ENCODE measurements around the gene TMOD2.

The TMOD2 gene

DNA sequence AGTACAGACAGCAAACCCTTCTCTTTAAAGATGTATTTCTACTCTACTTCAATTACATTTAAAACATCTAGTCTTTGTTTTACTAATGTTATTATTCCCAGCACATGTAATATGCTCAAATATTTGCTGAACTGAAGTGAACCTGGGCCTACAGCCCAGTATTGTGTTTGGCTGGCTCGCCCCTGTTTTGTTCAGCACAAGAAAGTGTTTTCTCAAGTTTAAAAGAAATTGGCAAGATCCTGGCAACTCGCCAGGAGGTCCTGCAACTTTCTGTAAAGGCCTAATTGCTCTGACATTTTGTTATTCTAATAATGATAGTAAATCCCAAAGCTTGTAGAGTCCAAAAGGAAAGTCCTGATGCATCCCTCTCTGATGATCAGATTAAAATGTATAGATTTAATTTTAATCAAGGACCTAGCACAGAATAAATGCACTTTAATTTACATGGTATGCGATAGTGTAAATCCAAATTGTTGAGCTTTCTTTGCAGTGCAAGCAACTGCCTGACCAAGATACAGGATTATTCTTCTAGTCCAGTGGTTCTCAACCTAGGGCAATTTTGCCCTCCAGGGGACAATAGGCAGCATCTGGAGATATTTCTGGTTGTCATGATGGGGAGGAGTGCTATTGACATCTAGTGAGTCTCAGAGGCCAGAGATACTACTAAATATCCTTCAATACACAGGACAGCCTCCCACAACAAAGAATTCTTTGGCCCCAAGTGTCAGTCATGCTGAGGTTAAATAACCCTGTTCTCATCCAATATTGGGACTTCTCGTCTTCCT, 42.3 kb downstream of the TMOD2 start:
- DNase-seq, result no peak
- Histone ChIP-seq H3K4me1 (ENCODE audit: low read length) (peaks cover 7% of the 10 kb centered on the region), H3K4me3 (ENCODE audit: low read length) (no peak overlapping the region), H2AFZ (ENCODE audit: low read length) (no peak overlapping the region), H3K9ac (ENCODE audit: low read length) (no peak overlapping the region), H4K20me1 (ENCODE audit: insufficient read depth, low read length) (no peaks in the 10 kb centered on the region), H3K27me3 (replicated peaks; ENCODE audit: insufficient read depth, low read length) (no peaks in the 10 kb centered on the region), H3K4me2 (ENCODE audit: low read depth, low read length) (no peak overlapping the region), H3K36me3 (replicated peaks; ENCODE audit: insufficient read depth, low read length) (no peaks in the 10 kb centered on the region), H3K79me2 (ENCODE audit: low read length) (no peaks in the 10 kb centered on the region), H3K9me2 (replicated peaks; ENCODE audit: insufficient read depth, low read length) (no peaks in the 10 kb centered on the region), H3K27ac (ENCODE audit: low read length) (no peak overlapping the region), H3K9me3 (replicated peaks; ENCODE audit: insufficient read depth, low read length) (no peaks in the 10 kb centered on the region), H3F3A (ENCODE audit: insufficient read depth, low read length) (no peaks in the 10 kb centered on the region)
- TF ChIP-seq EZH2phosphoT487 (IDR thresholded peaks at IDR 0.05; ENCODE audit: low read length), result no peak
- TF ChIP-seq, protein P1, sequence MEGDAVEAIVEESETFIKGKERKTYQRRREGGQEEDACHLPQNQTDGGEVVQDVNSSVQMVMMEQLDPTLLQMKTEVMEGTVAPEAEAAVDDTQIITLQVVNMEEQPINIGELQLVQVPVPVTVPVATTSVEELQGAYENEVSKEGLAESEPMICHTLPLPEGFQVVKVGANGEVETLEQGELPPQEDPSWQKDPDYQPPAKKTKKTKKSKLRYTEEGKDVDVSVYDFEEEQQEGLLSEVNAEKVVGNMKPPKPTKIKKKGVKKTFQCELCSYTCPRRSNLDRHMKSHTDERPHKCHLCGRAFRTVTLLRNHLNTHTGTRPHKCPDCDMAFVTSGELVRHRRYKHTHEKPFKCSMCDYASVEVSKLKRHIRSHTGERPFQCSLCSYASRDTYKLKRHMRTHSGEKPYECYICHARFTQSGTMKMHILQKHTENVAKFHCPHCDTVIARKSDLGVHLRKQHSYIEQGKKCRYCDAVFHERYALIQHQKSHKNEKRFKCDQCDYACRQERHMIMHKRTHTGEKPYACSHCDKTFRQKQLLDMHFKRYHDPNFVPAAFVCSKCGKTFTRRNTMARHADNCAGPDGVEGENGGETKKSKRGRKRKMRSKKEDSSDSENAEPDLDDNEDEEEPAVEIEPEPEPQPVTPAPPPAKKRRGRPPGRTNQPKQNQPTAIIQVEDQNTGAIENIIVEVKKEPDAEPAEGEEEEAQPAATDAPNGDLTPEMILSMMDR (IDR thresholded peaks at IDR 0.05; ENCODE audit: low read length), result no peak
- no peak for TF ChIP-seq EZH2 (optimal IDR thresholded peaks at IDR 0.05; ENCODE audit: low read depth, low read length)

GRCh38 chr15:51796847-51797401, 45.5 kb downstream of the TMOD2 start:
- no peak overlapping the region for H3K27ac ChIP-seq (ENCODE audit: low read length)
- no peak overlapping the region for H3K4me2 ChIP-seq (ENCODE audit: low read depth, low read length)

GRCh38 chr15:51798281-51798680, 46.9 kb downstream of the TMOD2 start:
- H3K9me3 ChIP-seq (replicated peaks; ENCODE audit: insufficient read depth, low read length), result no peaks in the 10 kb centered on the region
- no peak for DNase-seq
- no peaks in the 10 kb centered on the region for H3F3A ChIP-seq (ENCODE audit: insufficient read depth, low read length)
- H3K4me1 ChIP-seq (ENCODE audit: low read length), result peaks cover 2% of the 10 kb centered on the region; the same call in 1 of the 2 replicates
- H4K20me1 ChIP-seq (ENCODE audit: insufficient read depth, low read length), result no peaks in the 10 kb centered on the region
- no peaks in the 10 kb centered on the region for H3K9me2 ChIP-seq (replicated peaks; ENCODE audit: insufficient read depth, low read length)
- TF ChIP-seq, protein P1 (IDR thresholded peaks at IDR 0.05; ENCODE audit: low read length), result no peak
- TF ChIP-seq EZH2phosphoT487 (IDR thresholded peaks at IDR 0.05; ENCODE audit: low read length) (no peak), EZH2 (optimal IDR thresholded peaks at IDR 0.05; ENCODE audit: low read depth, low read length) (no peak)
- H3K36me3 ChIP-seq (replicated peaks; ENCODE audit: insufficient read depth, low read length), result no peaks in the 10 kb centered on the region
- no peak overlapping the region for H3K4me3 ChIP-seq (ENCODE audit: low read length)
- no peaks in the 10 kb centered on the region for H3K27me3 ChIP-seq (replicated peaks; ENCODE audit: insufficient read depth, low read length)
- H3K4me2 ChIP-seq (ENCODE audit: low read depth, low read length), result no peak overlapping the region
- no peak overlapping the region for H2AFZ ChIP-seq (ENCODE audit: low read length)
- H3K9ac ChIP-seq (ENCODE audit: low read length), result no peak overlapping the region
- no peak overlapping the region for H3K27ac ChIP-seq (ENCODE audit: low read length)
- no peaks in the 10 kb centered on the region for H3K79me2 ChIP-seq (ENCODE audit: low read length)

More at GRCh38 chr15:51796847-51797401, 45.5 kb downstream of the TMOD2 start:
- Histone ChIP-seq H3K9me2 (replicated peaks; ENCODE audit: insufficient read depth, low read length) (no peaks in the 10 kb centered on the region), H3K79me2 (ENCODE audit: low read length) (no peaks in the 10 kb centered on the region), H3K9ac (ENCODE audit: low read length) (no peak overlapping the region), H3F3A (ENCODE audit: insufficient read depth, low read length) (no peaks in the 10 kb centered on the region), H4K20me1 (ENCODE audit: insufficient read depth, low read length) (no peaks in the 10 kb centered on the region), H3K27me3 (replicated peaks; ENCODE audit: insufficient read depth, low read length) (no peaks in the 10 kb centered on the region), H3K9me3 (replicated peaks; ENCODE audit: insufficient read depth, low read length) (no peaks in the 10 kb centered on the region), H2AFZ (ENCODE audit: low read length) (no peak overlapping the region), H3K4me3 (ENCODE audit: low read length) (no peak overlapping the region), H3K4me1 (ENCODE audit: low read length) (peaks cover 7% of the 10 kb centered on the region), H3K36me3 (replicated peaks; ENCODE audit: insufficient read depth, low read length) (no peaks in the 10 kb centered on the region)
- no peak for DNase-seq
- TF ChIP-seq EZH2phosphoT487 (IDR thresholded peaks at IDR 0.05; ENCODE audit: low read length) (no peak), EZH2 (optimal IDR thresholded peaks at IDR 0.05; ENCODE audit: low read depth, low read length) (no peak)
- TF ChIP-seq, protein P1 (IDR thresholded peaks at IDR 0.05; ENCODE audit: low read length), result no peak

All from MM.1S (cell line).